D341Med (cell line): ENCODE measurements around the gene CT45A6.
"Not testable (repeated sequence)": the region's sequence is repeated elsewhere in the genome, so short reads cannot be mapped to it uniquely, and the experiment has no call there.

Experiments used
- DNase-seq: peaks from one replicate; pipeline ENCODE4 v3.0.0; 2012; ENCODE audit warnings: low spot score

Gene CT45A6

GRCh38 chrX:135802687-135803086 lies at the start of gene CT45A6:
Gene CT45A6, minus strand, starts transcription at chrX:135802787. Its CDS starts 3,794 bp downstream, at chrX:135798993.
- DNase-seq: not testable (repeated sequence)

GRCh38 chrX:135837180-135837579 lies 34.6 kb upstream of the CT45A6 start, which contains the start of gene CT45A7:
Gene CT45A7, minus strand, starts transcription at chrX:135837280. Its CDS starts 3,747 bp downstream, at chrX:135833533.
- DNase-seq: not testable (repeated sequence)

GRCh38 chrX:135819912-135820311 lies 17.3 kb upstream of the CT45A6 start, which contains the start of gene CT45A2:
Gene CT45A2, minus strand, starts transcription at chrX:135820012. Its CDS starts 3,747 bp downstream, at chrX:135816265.
- not testable (repeated sequence) for DNase-seq

GRCh38 chrX:135785403-135785802 lies 17.2 kb downstream of the CT45A6 start, which contains the start of gene CT45A5:
Gene CT45A5, minus strand, starts transcription at chrX:135785503. Its CDS starts 3,774 bp downstream, at chrX:135781729.
- DNase-seq: not testable (repeated sequence)

- DNase-seq: not testable (repeated sequence)
Measured at GRCh38 chrX:135768091-135768490, 34.5 kb downstream of the CT45A6 start, which contains the start of gene CT45A3. Gene CT45A3, minus strand, starts transcription at chrX:135768191. Its CDS starts 3,747 bp downstream, at chrX:135764444.

- DNase-seq: not testable (repeated sequence)
Measured at GRCh38 chrX:135744739-135745138, 57.8 kb downstream of the CT45A6 start.
